Activated T-helper 2 cell treated with anti-CD3 and anti-CD28 coated beads, Interferon-gamma antibody, Interleukin-2, Interleukin-4, amounts not matched to agents 10 μg/mL and 5 μg/mL and 100 μg/mL, durations not matched to agents 14 hours and 24 hours and 36 hours (primary cell): ENCODE measurements around the gene MCCC1. TPM values are rescaled to one million over a fixed set of nuclear protein-coding genes. Genes with fewer than 3 reads are reported as not detected.
A peak's percentile ranks its signal among the peaks of the same experiment; 100 is the strongest.

Experiments used
- DNase-seq: peaks from one replicate; pipeline ENCODE4 v3.0.0; 2021; ENCODE audit warnings: low spot score
- H3K27ac Mint-ChIP-seq: one replicate; pipeline ENCODE4 v1.8.0; 2021; ENCODE audit warnings: mixed read lengths
- H3K27me3 Mint-ChIP-seq: one replicate; pipeline ENCODE4 v1.8.0; 2021; ENCODE audit warnings: low read depth, mixed read lengths
- H3K36me3 Mint-ChIP-seq: one replicate; pipeline ENCODE4 v1.8.0; 2021; ENCODE audit warnings: low read depth, mixed read lengths
- H3K4me1 Mint-ChIP-seq: one replicate; pipeline ENCODE4 v1.8.0; 2021; ENCODE audit warnings: low read depth, mixed read lengths
- H3K4me3 Mint-ChIP-seq: one replicate; pipeline ENCODE4 v1.8.0; 2021; ENCODE audit warnings: low read depth, mild to moderate bottlenecking, moderate library complexity, mixed read lengths
- H3K9me3 Mint-ChIP-seq: one replicate; pipeline ENCODE4 v1.8.0; 2021; ENCODE audit warnings: mixed read lengths
- intact Hi-C: fragments of 100-400 bp; cut with micrococcal nuclease; formaldehyde crosslinking; loops from one replicate; pipeline ENCODE4 v1.15.1; 2023
- total RNA-seq: library from RNA; stranded (reverse); gene quantifications from 2 replicates; pipeline ENCODE4 v1.2.3, GENCODE V29; 2022

Gene MCCC1
- total RNA-seq, 1 donor from 2014 or later = 31.2 TPM

DNA sequence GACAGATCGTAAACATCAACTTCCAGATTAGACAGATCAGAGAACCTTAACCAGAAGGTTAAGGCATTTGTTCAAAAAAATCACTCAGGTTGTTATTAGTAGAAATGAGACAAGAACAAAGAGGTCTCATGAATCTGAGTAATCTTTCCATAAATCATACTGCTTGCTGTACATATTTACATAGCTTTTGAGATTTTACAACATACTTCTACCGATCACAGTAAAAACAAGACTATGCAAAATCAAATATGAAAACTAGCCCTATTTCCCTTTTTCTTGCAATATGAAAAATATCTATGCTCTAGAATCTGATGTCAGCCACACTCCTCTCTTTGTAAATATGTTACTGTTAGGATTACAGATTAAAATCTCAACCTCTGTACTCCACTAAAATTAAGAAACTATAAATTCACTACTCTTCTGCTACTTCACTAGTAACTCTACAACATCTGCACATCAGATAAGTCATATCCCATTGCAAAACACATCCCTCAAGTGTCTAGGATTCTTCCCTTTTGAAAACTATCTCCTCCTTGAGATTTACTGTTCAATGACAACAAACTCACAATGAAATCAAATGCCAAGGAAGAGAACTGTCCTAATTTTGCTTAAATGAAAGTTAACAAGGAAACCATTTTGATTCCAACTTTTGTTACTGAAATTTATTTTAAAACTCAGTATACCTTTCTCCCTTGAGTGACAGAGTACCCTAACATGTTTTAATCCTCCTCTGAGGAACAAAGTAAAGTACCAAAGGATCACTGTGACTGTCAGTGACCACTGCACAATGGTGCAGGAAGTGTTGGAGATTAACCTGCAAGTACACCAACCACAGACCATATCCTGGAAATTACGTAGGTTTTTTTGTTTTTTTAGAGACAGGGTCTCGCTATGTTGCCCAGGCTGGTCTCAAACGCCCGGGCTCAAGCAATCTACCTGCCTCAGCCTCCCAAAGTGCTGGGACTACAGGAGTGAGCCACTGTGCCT is 131.8 kb downstream of the MCCC1 start:
- Mint-ChIP-seq H3K4me3 (peak overlapping the region; percentile 46), H3K36me3 (peaks cover 20% of the 10 kb centered on the region), H3K27me3 (no peaks in the 10 kb centered on the region), H3K9me3 (no peaks in the 10 kb centered on the region), H3K27ac (peak overlapping the region; percentile 76), H3K4me1 (peaks cover 39% of the 10 kb centered on the region)
- DNase-seq = no peak
- intact Hi-C loops = loop anchor here (1.0 to 10.0 kb wide), 3 partner anchors 56 to 500 kb away; partner anchors contain the start of gene MCCC1

DNA sequence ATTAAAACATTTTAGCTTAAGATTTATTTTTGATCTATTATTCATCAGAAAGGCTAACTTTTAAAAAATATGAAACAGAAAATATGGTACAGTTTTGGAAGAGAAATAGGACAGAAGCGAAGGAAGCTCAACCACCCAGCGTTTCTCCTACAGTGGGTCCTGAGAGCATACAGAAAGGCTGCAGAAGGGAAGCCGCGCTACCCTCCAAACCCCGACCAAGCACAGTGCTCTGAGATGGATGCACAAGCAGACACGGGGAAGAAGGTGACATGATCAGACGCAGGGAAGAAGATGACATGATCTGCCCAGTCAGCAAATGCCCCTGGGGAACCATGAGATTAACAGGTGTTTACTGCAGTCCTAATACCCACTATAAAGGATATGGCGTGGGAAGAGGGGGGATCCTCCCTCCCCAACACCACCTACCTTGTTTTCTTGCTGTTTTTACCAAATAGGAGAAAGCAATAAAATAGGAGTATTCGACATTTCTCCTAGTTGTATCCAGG is 133.4 kb downstream of the MCCC1 start:
- H3K9me3 Mint-ChIP-seq = no peaks in the 10 kb centered on the region
- no peak for DNase-seq
- peaks cover 34% of the 10 kb centered on the region for H3K4me1 Mint-ChIP-seq
- H3K4me3 Mint-ChIP-seq = no peak overlapping the region
- no peaks in the 10 kb centered on the region for H3K27me3 Mint-ChIP-seq
- peak overlapping the region; percentile 51 for H3K27ac Mint-ChIP-seq
- peaks cover 24% of the 10 kb centered on the region for H3K36me3 Mint-ChIP-seq
- intact Hi-C loops = loop anchor here (5.0 to 10.0 kb wide), 2 partner anchors 129 to 501 kb away; partner anchors contain the start of gene MCCC1

Other genes with a start within 250 kb of the MCCC1 start
- gene DCUN1D1, start 119.0 kb downstream of the MCCC1 start, total RNA-seq = 59.8 and 64.8 TPM in 2 replicates
- 3.4 and 3.8 TPM in 2 replicates for gene LAMP3, start 63.2 kb upstream of the MCCC1 start, total RNA-seq
- 41.0 and 41.7 TPM in 2 replicates for gene B3GNT5, start 153.8 kb upstream of the MCCC1 start, total RNA-seq